Osteocyte (in vitro differentiated cells): ENCODE results near the gene THSD8. TPM values are rescaled to one million over a fixed set of nuclear protein-coding genes. Genes with fewer than 3 reads are reported as not detected.

ENCODE experiments used
- DNase-seq: peaks from one replicate; pipeline ENCODE4 v3.0.0; 2021; ENCODE audit warnings: mixed read lengths; ENCODE audit not compliant: unreplicated experiment; ENCODE audit errors: extremely low spot score
- H3K27ac Mint-ChIP-seq: one replicate; pipeline ENCODE4 v1.8.0; 2021; ENCODE audit warnings: mild to moderate bottlenecking, mixed read lengths; ENCODE audit not compliant: unreplicated experiment
- H3K27me3 Mint-ChIP-seq: one replicate; pipeline ENCODE4 v1.8.0; 2021; ENCODE audit warnings: mixed read lengths; ENCODE audit not compliant: unreplicated experiment
- H3K36me3 Mint-ChIP-seq: one replicate; pipeline ENCODE4 v1.8.0; 2021; ENCODE audit warnings: mixed read lengths; ENCODE audit not compliant: unreplicated experiment
- H3K4me1 Mint-ChIP-seq: one replicate; pipeline ENCODE4 v1.8.0; 2021; ENCODE audit warnings: mixed read lengths; ENCODE audit not compliant: unreplicated experiment
- H3K4me3 Mint-ChIP-seq: one replicate; pipeline ENCODE4 v1.8.0; 2021; ENCODE audit warnings: mild to moderate bottlenecking, moderate library complexity, mixed read lengths; ENCODE audit not compliant: unreplicated experiment
- H3K9me3 Mint-ChIP-seq: one replicate; pipeline ENCODE4 v1.8.0; 2021; ENCODE audit warnings: mixed read lengths; ENCODE audit not compliant: unreplicated experiment
- CTCF ChIP-seq: fragments of 200-600 bp; sonication (generic); IDR thresholded peaks from 2 replicates; pipeline ENCODE4 v1.5.0; 2021; ENCODE audit warnings: antibody characterized with exemption, mild to moderate bottlenecking, moderate library complexity
- total RNA-seq: library from RNA; stranded (reverse); gene quantifications from 2 replicates; pipeline ENCODE4 v1.2.1, GENCODE V29; 2021

THSD8 gene
- total RNA-seq, 1 donor from 2014 or later = 8.2 TPM

- Mint-ChIP-seq H3K27me3 (no peaks in the 10 kb centered on the region), H3K4me1 (peaks cover 43% of the 10 kb centered on the region), H3K27ac (peak overlapping the region; percentile 98), H3K9me3 (no peaks in the 10 kb centered on the region), H3K36me3 (peaks cover 2% of the 10 kb centered on the region), H3K4me3 (peak overlapping the region; percentile 96)
- TF ChIP-seq CTCF = no peak
- peak; percentile 99 for DNase-seq
Measured at GRCh38 chr19:12789904-12790619, 11.8 kb upstream of the THSD8 start.

GRCh38 chr19:12790628-12791344 is 11.1 kb upstream of the THSD8 start:
- H3K4me3 Mint-ChIP-seq = peak overlapping the region; percentile 96
- no peaks in the 10 kb centered on the region for H3K9me3 Mint-ChIP-seq
- no peak for TF ChIP-seq CTCF
- H3K4me1 Mint-ChIP-seq = peaks cover 46% of the 10 kb centered on the region
- H3K27me3 Mint-ChIP-seq = no peaks in the 10 kb centered on the region
- H3K36me3 Mint-ChIP-seq = peaks cover 2% of the 10 kb centered on the region
- H3K27ac Mint-ChIP-seq = peak overlapping the region; percentile 98
- DNase-seq = no peak

DNA sequence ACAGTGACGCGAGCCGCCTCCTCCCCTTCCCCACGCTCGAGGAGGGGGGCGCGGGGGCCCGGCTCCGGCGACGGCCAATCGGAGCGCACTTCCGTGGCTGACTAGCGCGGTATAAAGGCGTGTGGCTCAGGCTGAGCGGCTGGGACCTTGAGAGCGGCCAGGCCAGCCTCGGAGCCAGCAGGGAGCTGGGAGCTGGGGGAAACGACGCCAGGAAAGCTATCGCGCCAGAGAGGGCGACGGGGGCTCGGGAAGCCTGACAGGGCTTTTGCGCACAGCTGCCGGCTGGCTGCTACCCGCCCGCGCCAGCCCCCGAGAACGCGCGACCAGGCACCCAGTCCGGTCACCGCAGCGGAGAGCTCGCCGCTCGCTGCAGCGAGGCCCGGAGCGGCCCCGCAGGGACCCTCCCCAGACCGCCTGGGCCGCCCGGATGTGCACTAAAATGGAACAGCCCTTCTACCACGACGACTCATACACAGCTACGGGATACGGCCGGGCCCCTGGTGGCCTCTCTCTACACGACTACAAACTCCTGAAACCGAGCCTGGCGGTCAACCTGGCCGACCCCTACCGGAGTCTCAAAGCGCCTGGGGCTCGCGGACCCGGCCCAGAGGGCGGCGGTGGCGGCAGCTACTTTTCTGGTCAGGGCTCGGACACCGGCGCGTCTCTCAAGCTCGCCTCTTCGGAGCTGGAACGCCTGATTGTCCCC is 10.4 kb upstream of the THSD8 start, which contains the start of gene JUNB:
JUNB (plus strand) TSS at position 142 of the 706 bp plus-strand sequence; CDS start at position 428, 286 bp downstream.
- Mint-ChIP-seq H3K9me3 (no peaks in the 10 kb centered on the region), H3K27ac (peak within 1 kb of the TSS; percentile 98), H3K36me3 (peaks cover 2% of the 10 kb centered on the region), H3K27me3 (no peaks in the 10 kb centered on the region), H3K4me3 (peak within 1 kb of the TSS; percentile 96), H3K4me1 (peaks cover 53% of the 10 kb centered on the region)
- TF ChIP-seq CTCF = peak; percentile 28
- DNase-seq = peak; percentile 99

GRCh38 chr19:12792051-12792852 is 9.6 kb upstream of the THSD8 start:
- peaks cover 2% of the 10 kb centered on the region for H3K36me3 Mint-ChIP-seq
- peak overlapping the region; percentile 98 for H3K27ac Mint-ChIP-seq
- H3K4me3 Mint-ChIP-seq = peak overlapping the region; percentile 96
- DNase-seq = no peak
- no peaks in the 10 kb centered on the region for H3K9me3 Mint-ChIP-seq
- TF ChIP-seq CTCF = no peak
- peaks cover 46% of the 10 kb centered on the region for H3K4me1 Mint-ChIP-seq
- H3K27me3 Mint-ChIP-seq = no peaks in the 10 kb centered on the region
